Chondrocyte (in vitro differentiated cells): ENCODE measurements around the gene POLN. TPM values are rescaled to one million over a fixed set of nuclear protein-coding genes. Genes with fewer than 3 reads are reported as not detected.

Experiments used
- DNase-seq: peaks from one replicate; pipeline ENCODE4 v3.0.0; 2021; ENCODE audit warnings: mixed read lengths, low spot score
- H3K27ac Mint-ChIP-seq: one replicate; pipeline ENCODE4 v1.8.0; 2021; ENCODE audit warnings: mild to moderate bottlenecking, moderate library complexity, mixed read lengths; ENCODE audit not compliant: unreplicated experiment
- H3K27me3 Mint-ChIP-seq: 2 replicates; pipeline ENCODE4 v1.8.0; 2021; ENCODE audit warnings: low read depth, mixed read lengths
- H3K36me3 Mint-ChIP-seq: 2 replicates; pipeline ENCODE4 v1.8.0; 2021; ENCODE audit warnings: low read depth, mixed read lengths
- H3K4me1 Mint-ChIP-seq: 2 replicates; pipeline ENCODE4 v1.8.0; 2021; ENCODE audit warnings: low read depth, mild to moderate bottlenecking, mixed read lengths
- H3K4me3 Mint-ChIP-seq: one replicate; pipeline ENCODE4 v1.8.0; 2021; ENCODE audit warnings: mild to moderate bottlenecking, moderate library complexity, mixed read lengths; ENCODE audit not compliant: unreplicated experiment
- H3K9me3 Mint-ChIP-seq: 2 replicates; pipeline ENCODE4 v1.8.0; 2021; ENCODE audit warnings: low read depth, mixed read lengths
- total RNA-seq: library from RNA; stranded (reverse); gene quantifications from 3 replicates; pipeline ENCODE4 v1.2.1, GENCODE V29; 2021
- TF ChIP-seq, protein P1 (sequence below): fragments of 200-600 bp; sonication (generic); IDR thresholded peaks from 2 replicates; pipeline ENCODE4 v1.5.0; 2021; ENCODE audit warnings: antibody characterized with exemption, mild to moderate bottlenecking, moderate library complexity

POLN gene
- total RNA-seq, 1 donor from 2014 or later = 5.5 TPM

DNA sequence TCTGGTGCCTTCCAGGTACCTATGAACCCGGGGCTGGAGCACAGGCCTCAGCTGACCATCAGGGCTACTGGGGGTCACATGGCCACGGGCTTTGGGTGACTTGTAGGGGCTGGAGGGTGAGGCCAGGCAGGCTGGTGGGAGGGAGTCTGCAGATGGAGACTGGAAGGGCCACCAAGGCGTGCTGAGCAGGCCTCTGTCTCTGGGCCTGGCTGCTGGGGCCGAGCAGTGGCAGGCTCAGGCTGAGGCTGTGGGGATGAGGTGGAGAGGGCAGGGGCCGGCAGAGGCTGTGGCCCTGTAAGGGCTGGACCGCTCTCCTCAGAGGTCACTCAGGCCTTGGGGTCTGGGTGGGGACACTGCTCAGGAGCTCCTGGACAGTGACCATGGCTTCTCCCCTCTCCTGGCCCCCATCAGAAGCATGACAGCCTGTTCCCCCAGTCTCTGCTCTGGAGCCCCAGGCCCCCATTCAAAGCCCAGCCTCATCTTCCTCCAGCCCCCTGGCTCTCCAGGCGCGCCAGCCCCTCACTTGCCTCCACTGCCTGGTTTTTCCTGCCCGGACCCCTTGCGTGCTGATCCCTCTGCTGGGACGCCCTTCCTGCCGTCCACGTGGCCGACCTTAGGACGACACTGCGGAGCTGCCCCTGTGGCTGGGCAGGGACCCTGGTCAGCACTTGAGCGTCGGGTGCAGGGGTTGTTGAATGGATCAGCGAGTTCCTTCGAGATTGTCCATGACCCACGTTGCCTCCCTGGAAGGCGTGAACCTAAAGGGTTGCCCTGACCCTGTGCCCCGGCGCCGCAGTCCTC lies 193.9 kb downstream of the POLN start:
- no peaks in the 10 kb centered on the region for H3K9me3 Mint-ChIP-seq
- TF ChIP-seq, protein P1, sequence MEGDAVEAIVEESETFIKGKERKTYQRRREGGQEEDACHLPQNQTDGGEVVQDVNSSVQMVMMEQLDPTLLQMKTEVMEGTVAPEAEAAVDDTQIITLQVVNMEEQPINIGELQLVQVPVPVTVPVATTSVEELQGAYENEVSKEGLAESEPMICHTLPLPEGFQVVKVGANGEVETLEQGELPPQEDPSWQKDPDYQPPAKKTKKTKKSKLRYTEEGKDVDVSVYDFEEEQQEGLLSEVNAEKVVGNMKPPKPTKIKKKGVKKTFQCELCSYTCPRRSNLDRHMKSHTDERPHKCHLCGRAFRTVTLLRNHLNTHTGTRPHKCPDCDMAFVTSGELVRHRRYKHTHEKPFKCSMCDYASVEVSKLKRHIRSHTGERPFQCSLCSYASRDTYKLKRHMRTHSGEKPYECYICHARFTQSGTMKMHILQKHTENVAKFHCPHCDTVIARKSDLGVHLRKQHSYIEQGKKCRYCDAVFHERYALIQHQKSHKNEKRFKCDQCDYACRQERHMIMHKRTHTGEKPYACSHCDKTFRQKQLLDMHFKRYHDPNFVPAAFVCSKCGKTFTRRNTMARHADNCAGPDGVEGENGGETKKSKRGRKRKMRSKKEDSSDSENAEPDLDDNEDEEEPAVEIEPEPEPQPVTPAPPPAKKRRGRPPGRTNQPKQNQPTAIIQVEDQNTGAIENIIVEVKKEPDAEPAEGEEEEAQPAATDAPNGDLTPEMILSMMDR = no peak
- H3K27me3 Mint-ChIP-seq = peaks cover 19% of the 10 kb centered on the region
- H3K4me3 Mint-ChIP-seq = no peak overlapping the region
- H3K36me3 Mint-ChIP-seq = no peaks in the 10 kb centered on the region
- H3K4me1 Mint-ChIP-seq = no peaks in the 10 kb centered on the region
- no peak overlapping the region for H3K27ac Mint-ChIP-seq
- no peak for DNase-seq

GRCh38 chr4:2047031-2047660 lies 194.8 kb downstream of the POLN start:
- H3K27me3 Mint-ChIP-seq = peaks cover 15% of the 10 kb centered on the region
- H3K4me3 Mint-ChIP-seq = no peak overlapping the region
- H3K4me1 Mint-ChIP-seq = no peaks in the 10 kb centered on the region
- DNase-seq = no peak
- TF ChIP-seq, protein P1 = no peak
- no peak overlapping the region for H3K27ac Mint-ChIP-seq
- no peaks in the 10 kb centered on the region for H3K9me3 Mint-ChIP-seq
- no peaks in the 10 kb centered on the region for H3K36me3 Mint-ChIP-seq

DNA sequence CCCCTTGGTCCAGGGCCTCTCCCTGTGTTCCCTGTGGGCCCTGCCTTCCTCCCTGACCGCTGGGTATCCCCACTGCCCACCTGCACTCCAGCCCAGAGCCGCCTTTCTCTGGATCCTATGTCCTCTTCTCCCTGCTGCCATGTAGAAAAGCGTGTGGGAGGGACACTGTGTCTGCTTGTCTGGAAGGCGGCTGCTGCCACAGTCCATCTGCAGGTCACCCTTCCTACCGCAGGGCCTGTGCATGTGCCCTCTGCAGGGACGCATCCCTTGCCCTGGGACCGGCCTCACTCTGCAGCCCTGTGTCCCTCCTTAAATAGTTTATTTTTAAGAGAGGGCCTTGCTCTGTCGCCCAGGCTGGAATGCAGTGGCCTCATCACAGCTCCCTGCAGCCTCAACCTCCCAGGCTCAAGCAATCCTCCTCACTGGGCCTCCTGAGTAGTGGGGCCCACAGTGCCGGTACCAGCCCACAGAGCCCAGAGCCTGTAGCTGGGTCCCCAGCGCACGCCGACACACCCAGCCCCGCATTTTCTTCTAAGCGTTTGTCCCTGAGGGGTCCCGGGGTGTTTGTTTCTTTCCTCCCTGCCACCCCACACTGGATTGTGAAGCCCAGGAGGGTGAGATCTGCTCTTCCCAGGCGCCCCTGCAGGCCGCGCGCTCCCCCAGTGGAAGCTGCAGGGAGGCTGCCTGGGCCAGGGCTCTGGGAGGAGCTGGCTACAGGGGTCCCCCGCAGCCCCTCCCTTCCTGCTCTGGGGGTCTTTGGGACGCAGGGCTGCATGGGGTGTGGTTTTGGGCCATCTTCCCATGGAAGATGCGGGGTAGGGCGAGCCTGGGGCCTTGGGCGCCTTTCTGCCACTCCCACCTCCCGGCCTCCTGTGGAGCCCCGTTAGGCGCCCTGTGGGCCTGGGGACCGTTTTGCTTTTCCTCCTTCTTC lies 195.6 kb downstream of the POLN start:
- Mint-ChIP-seq H3K9me3 (no peaks in the 10 kb centered on the region), H3K4me3 (no peak overlapping the region), H3K27me3 (peaks cover 11% of the 10 kb centered on the region), H3K4me1 (peaks cover 3% of the 10 kb centered on the region), H3K27ac (no peak overlapping the region), H3K36me3 (no peaks in the 10 kb centered on the region)
- TF ChIP-seq, protein P1 = no peak
- no peak for DNase-seq

DNA sequence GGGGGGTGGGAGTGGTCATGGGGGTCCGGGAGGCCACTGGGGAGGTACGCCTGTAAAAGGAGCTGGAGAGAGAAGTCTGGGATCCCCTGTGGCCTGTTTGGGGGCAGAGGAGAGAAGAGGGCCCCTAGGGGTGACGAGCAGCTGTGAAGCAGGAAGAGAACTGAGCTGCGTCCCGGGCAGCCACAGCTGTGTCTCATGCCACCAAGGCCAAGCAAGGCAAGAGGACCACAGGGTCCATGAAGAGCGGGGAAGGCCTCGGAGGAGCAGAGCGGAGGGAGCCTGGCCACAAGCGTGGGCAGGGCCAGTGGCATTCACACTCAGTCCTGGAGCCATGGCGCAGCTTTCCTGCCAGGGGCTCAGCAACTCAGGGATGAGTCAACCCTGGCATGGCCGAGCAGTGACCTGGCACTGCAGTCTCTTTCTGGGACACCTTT lies 196.4 kb downstream of the POLN start:
- H3K36me3 Mint-ChIP-seq = no peaks in the 10 kb centered on the region
- H3K4me3 Mint-ChIP-seq = no peak overlapping the region
- no peak overlapping the region for H3K27ac Mint-ChIP-seq
- H3K4me1 Mint-ChIP-seq = peaks cover 3% of the 10 kb centered on the region
- H3K9me3 Mint-ChIP-seq = no peaks in the 10 kb centered on the region
- H3K27me3 Mint-ChIP-seq = peaks cover 3% of the 10 kb centered on the region
- DNase-seq = no peak
- TF ChIP-seq, protein P1 = no peak
